H9 (cell line): ENCODE measurements around the gene LIX1L. TPM values are rescaled to one million over a fixed set of nuclear protein-coding genes. Genes with fewer than 3 reads are reported as not detected.

Experiments used
- DNase-seq: peaks from one replicate; pipeline ENCODE4 v3.0.0-alpha.2; 2017
- H2AFZ ChIP-seq: one replicate; pipeline ENCODE4 v1.6.1; 2013; ENCODE audit warnings: mild to moderate bottlenecking, low read length, control low read depth, moderate library complexity
- H2AK5ac ChIP-seq: 2 replicates; pipeline ENCODE4 v1.6.1; 2013; ENCODE audit warnings: low read length, control low read depth, mixed read lengths; ENCODE audit not compliant: insufficient read length
- H2BK120ac ChIP-seq: one replicate; pipeline ENCODE4 v1.6.1; 2013; ENCODE audit warnings: low read depth, mild to moderate bottlenecking, low read length, control low read depth, inconsistent platforms; ENCODE audit not compliant: poor library complexity, severe bottlenecking
- H2BK12ac ChIP-seq: 2 replicates; pipeline ENCODE4 v1.6.1; 2013; ENCODE audit warnings: low read length, control low read depth, mixed read lengths, low read depth; ENCODE audit not compliant: insufficient read length
- H2BK15ac ChIP-seq: 2 replicates; pipeline ENCODE4 v1.6.1; 2013; ENCODE audit warnings: low read depth, low read length, control low read depth
- H2BK20ac ChIP-seq: one replicate; pipeline ENCODE4 v1.6.1; 2013; ENCODE audit warnings: low read depth, mild to moderate bottlenecking, low read length, control low read depth, inconsistent platforms; ENCODE audit not compliant: poor library complexity, severe bottlenecking
- H2BK5ac ChIP-seq: 2 replicates; pipeline ENCODE4 v1.6.1; 2013; ENCODE audit warnings: low read length, control low read depth, mixed read lengths; ENCODE audit not compliant: insufficient read length
- H3K14ac ChIP-seq: 2 replicates; pipeline ENCODE4 v1.6.1; 2013; ENCODE audit warnings: low read length, control low read depth; ENCODE audit not compliant: insufficient read depth
- H3K18ac ChIP-seq: 2 replicates; pipeline ENCODE4 v1.6.1; 2013; ENCODE audit warnings: low read depth, mild to moderate bottlenecking, mixed read lengths, low read length, control low read depth; ENCODE audit not compliant: insufficient read length
- H3K23ac ChIP-seq: 2 replicates; pipeline ENCODE4 v1.6.1; 2013; ENCODE audit warnings: low read length, control low read depth, mixed read lengths, low read depth; ENCODE audit not compliant: insufficient read length
- H3K23me2 ChIP-seq: 2 replicates; pipeline ENCODE4 v1.6.1; 2013; ENCODE audit warnings: low read depth, mild to moderate bottlenecking, mixed read lengths, low read length, control low read depth; ENCODE audit not compliant: insufficient read length, poor library complexity, severe bottlenecking
- H3K27ac ChIP-seq: 2 replicates; pipeline ENCODE4 v1.5.1; 2013; ENCODE audit warnings: low read length, control low read depth, mixed read lengths, low read depth; ENCODE audit not compliant: insufficient read length
- H3K27me3 ChIP-seq: 2 replicates; pipeline ENCODE4 v1.6.1; 2013; ENCODE audit warnings: low read length, control low read depth, inconsistent platforms; ENCODE audit not compliant: insufficient read depth
- H3K4ac ChIP-seq: 2 replicates; pipeline ENCODE4 v1.6.1; 2013; ENCODE audit warnings: low read depth, mild to moderate bottlenecking, control low read depth, inconsistent platforms, low read length, moderate library complexity
- H3K4me1 ChIP-seq: 2 replicates; pipeline ENCODE4 v1.6.1; 2013; ENCODE audit warnings: low read length, control low read depth, inconsistent platforms; ENCODE audit not compliant: insufficient read depth
- H3K4me2 ChIP-seq: 2 replicates; pipeline ENCODE4 v1.6.1; 2013; ENCODE audit warnings: low read length, control low read depth, mixed read lengths; ENCODE audit not compliant: insufficient read length, insufficient read depth
- H3K56ac ChIP-seq: 2 replicates; pipeline ENCODE4 v1.6.1; 2013; ENCODE audit warnings: low read depth, mild to moderate bottlenecking, mixed read lengths, low read length, control low read depth; ENCODE audit not compliant: insufficient read length
- H3K79me1 ChIP-seq: 2 replicates; pipeline ENCODE4 v1.6.1; 2013; ENCODE audit warnings: low read depth, mild to moderate bottlenecking, moderate library complexity, low read length, control low read depth, inconsistent platforms; ENCODE audit not compliant: insufficient read depth, poor library complexity, severe bottlenecking
- H3K79me2 ChIP-seq: 2 replicates; pipeline ENCODE4 v1.6.1; 2013; ENCODE audit warnings: low read length, control low read depth, inconsistent platforms; ENCODE audit not compliant: insufficient read depth
- H3K9ac ChIP-seq: 2 replicates; pipeline ENCODE4 v1.6.1; 2013; ENCODE audit warnings: low read length, control low read depth, mixed read lengths; ENCODE audit not compliant: insufficient read length; ENCODE audit errors: extremely low read depth
- H3K9me3 ChIP-seq: one replicate; pipeline ENCODE4 v1.6.1; 2013; ENCODE audit warnings: low read depth, low read length, inconsistent platforms; ENCODE audit not compliant: control insufficient read depth
- H3T11ph ChIP-seq: one replicate; pipeline ENCODE4 v1.6.1; 2013; ENCODE audit warnings: mild to moderate bottlenecking, low read length, control low read depth, inconsistent platforms
- H4K20me1 ChIP-seq: one replicate; pipeline ENCODE4 v1.6.1; 2013; ENCODE audit not compliant: control insufficient read depth, insufficient read length, insufficient read depth
- H4K5ac ChIP-seq: 2 replicates; pipeline ENCODE4 v1.6.1; 2013; ENCODE audit warnings: low read depth, mild to moderate bottlenecking, mixed read lengths, low read length, control low read depth; ENCODE audit not compliant: insufficient read length
- H4K8ac ChIP-seq: replicated peaks from 2 replicates; pipeline ENCODE4 v1.6.1; 2013; ENCODE audit warnings: low read length, control low read depth, mixed read lengths, low read depth; ENCODE audit not compliant: insufficient read length
- H4K91ac ChIP-seq: 2 replicates; pipeline ENCODE4 v1.6.1; 2013; ENCODE audit warnings: low read depth, mild to moderate bottlenecking, moderate library complexity, mixed read lengths, low read length, control low read depth; ENCODE audit not compliant: insufficient read length
- H3K27ac Mint-ChIP-seq, 3 experiments: 2 replicates in 2 of 3; 3 replicates in 1 of 3; pipeline ENCODE4 v1.8.0; 2020 to 2021; ENCODE audit warnings: mixed read lengths in 3 of 3, mild to moderate bottlenecking in 1 of 3, moderate library complexity in 1 of 3
- H3K27me3 Mint-ChIP-seq: 2 replicates; pipeline ENCODE4 v1.8.0; 2021; ENCODE audit warnings: low read depth, mild to moderate bottlenecking, moderate library complexity, mixed read lengths
- H3K36me3 Mint-ChIP-seq, 3 experiments: 2 replicates in 2 of 3; 3 replicates in 1 of 3; pipeline ENCODE4 v1.8.0; 2020 to 2021; ENCODE audit warnings: low read depth in 3 of 3, mixed read lengths in 3 of 3; ENCODE audit not compliant: insufficient read depth in 1 of 3
- H3K4me1 Mint-ChIP-seq, 2 experiments: 2 replicates each; pipeline ENCODE4 v1.8.0; 2020; ENCODE audit warnings: mixed read lengths in 2 of 2
- H3K4me3 Mint-ChIP-seq, 2 experiments: 2 replicates in 1 of 2; 3 replicates in 1 of 2; pipeline ENCODE4 v1.8.0; 2020 to 2021; ENCODE audit warnings: mild to moderate bottlenecking in 2 of 2, mixed read lengths in 2 of 2, moderate library complexity in 1 of 2
- H3K9me3 Mint-ChIP-seq, 2 experiments: 2 replicates in 1 of 2; 3 replicates in 1 of 2; pipeline ENCODE4 v1.8.0; 2020; ENCODE audit warnings: mild to moderate bottlenecking in 2 of 2, mixed read lengths in 2 of 2, moderate library complexity in 1 of 2
- total RNA-seq: library from RNA; stranded (reverse); gene quantifications from 2 replicates; pipeline ENCODE4 v1.2.1, GENCODE V29; 2021
- TF ChIP-seq, protein P1 (sequence below): fragments of 200-600 bp; sonication (generic); conservative IDR thresholded peaks from 3 replicates; pipeline ENCODE4 v1.8.0; 2021; ENCODE audit warnings: antibody characterized with exemption, mild to moderate bottlenecking

The LIX1L gene
- total RNA-seq, 1 experiment from 2014 or later = 5.9 TPM

GRCh38 chr1:145935708-145936107, 22.1 kb downstream of the LIX1L start:
- TF ChIP-seq, protein P1, sequence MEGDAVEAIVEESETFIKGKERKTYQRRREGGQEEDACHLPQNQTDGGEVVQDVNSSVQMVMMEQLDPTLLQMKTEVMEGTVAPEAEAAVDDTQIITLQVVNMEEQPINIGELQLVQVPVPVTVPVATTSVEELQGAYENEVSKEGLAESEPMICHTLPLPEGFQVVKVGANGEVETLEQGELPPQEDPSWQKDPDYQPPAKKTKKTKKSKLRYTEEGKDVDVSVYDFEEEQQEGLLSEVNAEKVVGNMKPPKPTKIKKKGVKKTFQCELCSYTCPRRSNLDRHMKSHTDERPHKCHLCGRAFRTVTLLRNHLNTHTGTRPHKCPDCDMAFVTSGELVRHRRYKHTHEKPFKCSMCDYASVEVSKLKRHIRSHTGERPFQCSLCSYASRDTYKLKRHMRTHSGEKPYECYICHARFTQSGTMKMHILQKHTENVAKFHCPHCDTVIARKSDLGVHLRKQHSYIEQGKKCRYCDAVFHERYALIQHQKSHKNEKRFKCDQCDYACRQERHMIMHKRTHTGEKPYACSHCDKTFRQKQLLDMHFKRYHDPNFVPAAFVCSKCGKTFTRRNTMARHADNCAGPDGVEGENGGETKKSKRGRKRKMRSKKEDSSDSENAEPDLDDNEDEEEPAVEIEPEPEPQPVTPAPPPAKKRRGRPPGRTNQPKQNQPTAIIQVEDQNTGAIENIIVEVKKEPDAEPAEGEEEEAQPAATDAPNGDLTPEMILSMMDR = no peak
- H3T11ph ChIP-seq = no peak overlapping the region

More at GRCh38 chr1:145935708-145936107, 22.1 kb downstream of the LIX1L start:
- Histone ChIP-seq H3K56ac (no peak overlapping the region), H3K23me2 (no peaks in the 10 kb centered on the region), H2BK20ac (no peak overlapping the region), H2BK12ac (no peak overlapping the region), H3K23ac (no peak overlapping the region), H3K18ac (no peak overlapping the region), H3K9me3 (no peaks in the 10 kb centered on the region), H3K27me3 (no peaks in the 10 kb centered on the region), H3K4ac (no peak overlapping the region), H3K9ac (no peak overlapping the region), H3K4me1 (no peaks in the 10 kb centered on the region), H4K5ac (no peak overlapping the region), H3K4me2 (no peak overlapping the region), H3K79me1 (no peaks in the 10 kb centered on the region), H3K79me2 (no peaks in the 10 kb centered on the region), H3K27ac (no peak overlapping the region), H2AFZ (no peak overlapping the region), H2BK120ac (no peak overlapping the region), H4K20me1 (no peaks in the 10 kb centered on the region), H2BK5ac (no peak overlapping the region), H4K91ac (no peak overlapping the region), H2AK5ac (no peak overlapping the region), H4K8ac (no peak overlapping the region), H2BK15ac (no peak overlapping the region), H3K14ac (no peak overlapping the region)
- Mint-ChIP-seq H3K4me1 (peaks cover 21 to 27% of the 10 kb centered on the region in 2 experiments), H3K27ac (no peak overlapping the region; a peak in 1 of 7 replicates), H3K4me3 (no peak overlapping the region), H3K27me3 (no peaks in the 10 kb centered on the region), H3K9me3 (no peaks in the 10 kb centered on the region), H3K36me3 (no peaks in the 10 kb centered on the region; a peak in 1 of 7 replicates)
- DNase-seq = no peak
